ENCODE data around the gene BTF3. TPM values are rescaled to one million over a fixed set of nuclear protein-coding genes. Genes with fewer than 3 reads are reported as not detected.

BTF3 gene
- total and polyA plus RNA-seq, 2 of the 13 experiments (the other 11 are each of a cell fraction or from before 2014, with no cell fraction given), result 557 to 698 TPM

GRCh38 chr5:73544429-73545402 lies 46.5 kb downstream of the BTF3 start (continued):
- TF ChIP-seq ZNF513 (CRISPR knock-in tag; conservative IDR thresholded peaks at IDR 0.05) (no peak), ZNF724P (CRISPR knock-in tag; IDR thresholded peaks at IDR 0.05; ENCODE audit: borderline replicate concordance) (no peak), CTCF (CRISPR knock-in tag; IDR thresholded peaks at IDR 0.05) (no peak), NFATC3 (CRISPR knock-in tag; IDR thresholded peaks at IDR 0.05) (no peak), ZNF468 (CRISPR knock-in tag; IDR thresholded peaks at IDR 0.05) (no peak), GATAD2A (CRISPR knock-in tag; IDR thresholded peaks at IDR 0.05) (peak; percentile 96), ZNF614 (CRISPR knock-in tag; IDR thresholded peaks at IDR 0.05; ENCODE audit: borderline replicate concordance) (peak; percentile 84), ZNF776 (CRISPR knock-in tag; IDR thresholded peaks at IDR 0.05) (no peak), FOXO4 (CRISPR knock-in tag; conservative IDR thresholded peaks at IDR 0.05) (no peak), ZXDC (CRISPR knock-in tag; IDR thresholded peaks at IDR 0.05) (no peak), ATF3 (CRISPR knock-in tag; IDR thresholded peaks at IDR 0.05) (no peak), HOXA9 (CRISPR knock-in tag; IDR thresholded peaks at IDR 0.05; ENCODE audit: borderline replicate concordance) (no peak), SKIL (CRISPR knock-in tag; IDR thresholded peaks at IDR 0.05; ENCODE audit: borderline replicate concordance) (peak; percentile 89)
